Testis (tissue), 3 donors: ENCODE measurements around the gene CCS. TPM values are rescaled to one million over a fixed set of nuclear protein-coding genes. Genes with fewer than 3 reads are reported as not detected.
A peak's percentile ranks its signal among the peaks of the same experiment; 100 is the strongest.

Experiments
- DNase-seq: peaks from one replicate; pipeline ENCODE4 v3.0.0-alpha.2; 2019
- H3K27ac ChIP-seq, 2 donors: fragments of 200-600 bp; sonication (generic); one replicate each; pipeline ENCODE4 v1.5.1; 2019
- H3K27me3 ChIP-seq: fragments of 200-600 bp; sonication (generic); one replicate; pipeline ENCODE4 v1.5.1; 2019
- H3K36me3 ChIP-seq: fragments of 200-600 bp; sonication (generic); one replicate; pipeline ENCODE4 v1.5.1; 2017; ENCODE audit warnings: low read depth; ENCODE audit errors: missing control alignments
- H3K4me1 ChIP-seq: fragments of 200-600 bp; sonication (generic); one replicate; pipeline ENCODE4 v1.5.1; 2019
- H3K4me3 ChIP-seq, 2 donors: fragments of 200-600 bp; sonication (generic); one replicate each; pipeline ENCODE4 v1.5.1; 2017 to 2019
- H3K9me3 ChIP-seq: fragments of 200-600 bp; sonication (generic); one replicate; pipeline ENCODE4 v1.5.1; 2017
- CTCF ChIP-seq, 3 experiments: fragments of 450-650 bp in 2 of 3; fragments of 200-600 bp in 1 of 3; sonication (generic) in 1 of 3; IDR thresholded peaks; one replicate each; pipeline ENCODE4 v1.5.1; 2016 to 2019; ENCODE audit warnings: antibody characterized with exemption in 3 of 3, mild to moderate bottlenecking in 2 of 3, moderate library complexity in 1 of 3
- POLR2A ChIP-seq: fragments of 450-650 bp; IDR thresholded peaks from one replicate; pipeline ENCODE4 v1.6.1; 2017; ENCODE audit warnings: antibody characterized with exemption, mild to moderate bottlenecking, moderate library complexity
- WGBS, 2 donors: methylation state at CpG; one replicate each; pipeline ENCODE4 v1.1.5; 2018; 5-methylcytosine and 5-hydroxymethylcytosine counted together
- intact Hi-C: fragments of 100-400 bp; cut with DNase I; formaldehyde crosslinking; loops from one replicate; pipeline ENCODE4 v1.15.1; 2023; ENCODE audit warnings: low total_unique reads
- polyA plus RNA-seq: library from polyadenylated mRNA; stranded (reverse); fragments of 350-450 nt; fragmentation: Illumina TruSeq; extraction: RNeasy Lipid Tissue Mini Kit (QIAGEN cat#74804); gene quantifications from one replicate; pipeline ENCODE4 v1.2.3, GENCODE V29; 2014; ENCODE audit warnings: low read depth, low replicate concordance; ENCODE audit not compliant: insufficient read depth
- total RNA-seq, 2 donors: library from RNA; depleted of rRNA; stranded (reverse); fragments of >200 nt; gene quantifications; one replicate each; pipeline ENCODE4 v1.2.3, GENCODE V29; 2016

The CCS gene
- total and polyA plus RNA-seq, 3 donors from 2014 or later, result 67.5 to 83.2 (median 70.7) TPM

GRCh38 chr11:66614073-66614472 lies 21.1 kb downstream of the CCS start:
- no peaks in the 10 kb centered on the region for H3K27me3 ChIP-seq
- WGBS, 2 donors, result 67 to 69% methylated on average over 13 of the region's 13 CpGs
- no peak overlapping the region for H3K27ac ChIP-seq
- TF ChIP-seq CTCF (IDR thresholded peaks at IDR 0.05) (no peak), POLR2A (no peak)
- DNase-seq, result peak; percentile 77
- H3K4me3 ChIP-seq, result no peak overlapping the region
- no peaks in the 10 kb centered on the region for H3K9me3 ChIP-seq
- intact Hi-C loops, result no loop called here
- peaks cover 25% of the 10 kb centered on the region for H3K4me1 ChIP-seq
- H3K36me3 ChIP-seq, result no peaks in the 10 kb centered on the region

- intact Hi-C loops, result no loop called here
- peaks cover 29% of the 10 kb centered on the region for H3K4me1 ChIP-seq
- no peaks in the 10 kb centered on the region for H3K36me3 ChIP-seq
- no peaks in the 10 kb centered on the region for H3K9me3 ChIP-seq
- H3K27ac ChIP-seq, result peak within 1 kb of the TSS; percentile 88 to 98
- DNase-seq, result peak; percentile 98
- H3K27me3 ChIP-seq, result no peaks in the 10 kb centered on the region
- TF ChIP-seq POLR2A (peak; percentile 68), CTCF (IDR thresholded peaks at IDR 0.05) (no peak)
- H3K4me3 ChIP-seq, result peak within 1 kb of the TSS; percentile 71 to 85
- WGBS, 2 donors, result 1% methylated on average over 17 to 70 of the region's 90 CpGs
These were observed 23.6 kb downstream of the CCS start, which contains the start of gene RBM14 for GRCh38 chr11:66616379-66617154. RBM14 (plus strand) TSS chr11:66616630; CDS start chr11:66616721, 91 bp downstream.

GRCh38 chr11:66617155-66617834 lies 24.3 kb downstream of the CCS start:
- peak; percentile 81 for DNase-seq
- Histone ChIP-seq H3K27me3 (no peaks in the 10 kb centered on the region), H3K36me3 (no peaks in the 10 kb centered on the region), H3K27ac (peak overlapping the region; percentile 88 to 98), H3K4me3 (peak overlapping the region; percentile 71 to 85), H3K4me1 (peaks cover 29% of the 10 kb centered on the region), H3K9me3 (no peaks in the 10 kb centered on the region)
- 0 to 1% methylated on average over 19 to 35 of the region's 38 CpGs for WGBS, 2 donors
- intact Hi-C loops, result no loop called here
- no peak for TF ChIP-seq CTCF (IDR thresholded peaks at IDR 0.05)
- TF ChIP-seq POLR2A, result no peak

GRCh38 chr11:66619080-66619554 lies 26.1 kb downstream of the CCS start:
- DNase-seq, result no peak
- Histone ChIP-seq H3K4me1 (peaks cover 38% of the 10 kb centered on the region), H3K27me3 (no peaks in the 10 kb centered on the region), H3K4me3 (no peak overlapping the region), H3K27ac (peak overlapping the region in 1 of 2 donors; percentile 98), H3K9me3 (no peaks in the 10 kb centered on the region), H3K36me3 (no peaks in the 10 kb centered on the region)
- intact Hi-C loops, result no loop called here
- TF ChIP-seq POLR2A, result no peak
- no peak for TF ChIP-seq CTCF (IDR thresholded peaks at IDR 0.05)
- 43 to 58% methylated on average over 4 of the region's 4 CpGs for WGBS, 2 donors
